GM12878 (cell line): Measurements from ENCODE around the gene ZNF554. TPM values are rescaled to one million over a fixed set of nuclear protein-coding genes. Genes with fewer than 3 reads are reported as not detected.

Experiments
- ATAC-seq: fragments of 200-7000 bp; cut with Tn5 transposase; 3 replicates; pipeline ENCODE4 v1.9.1; 2020; ENCODE audit warnings: mild to moderate bottlenecking, moderate library complexity
- BruUV-seq: library from RNA; stranded (reverse); fragments of 400-500 nt; replicated peaks from 2 replicates; lab custom pipeline; 2021; lab: Mats Ljungman, UMichigan
- CTCF ChIA-PET: fragments of 300-600 bp; sonication (Branson Sonifier 250); formaldehyde crosslinking; extraction: SDS; loops from one replicate; lab custom pipeline; 2021; ENCODE audit warnings: inconsistent platforms; lab: Yijun Ruan, JAX
- POLR2A ChIA-PET: fragments of 350-600 bp; formaldehyde crosslinking; extraction: SDS; loops from one replicate; lab custom pipeline; 2021; ENCODE audit warnings: inconsistent platforms; lab: Charles Lee
- RAD21 ChIA-PET: fragments of 300-600 bp; sonication (Branson Sonifier 250); formaldehyde crosslinking; loops from one replicate; lab custom pipeline; 2023; ENCODE audit warnings: antibody characterized with exemption; ENCODE audit not compliant: unreplicated experiment; lab: Charles Lee
- SMC1A ChIA-PET: fragments of 300-600 bp; sonication (Branson Sonifier 250); formaldehyde crosslinking; loops from one replicate; lab custom pipeline; 2023; ENCODE audit not compliant: unreplicated experiment, uncharacterized antibody; lab: Charles Lee
- DNase-seq: peaks from one replicate; pipeline ENCODE4 v3.0.0-alpha.2; 2011; ENCODE audit warnings: low read depth, low spot score
- FAIRE-seq: peaks from 3 replicates; lab custom pipeline; 2011; peaks lifted over from hg19 to GRCh38; lab: Jason Lieb, UNC
- H2AFZ ChIP-seq: 2 replicates; pipeline ENCODE4 v1.6.0; 2011; ENCODE audit warnings: low read depth, low read length, control low read depth; ENCODE audit not compliant: control insufficient read depth
- H3K27ac ChIP-seq: 2 replicates; pipeline ENCODE4 v1.5.1; 2011; ENCODE audit warnings: control low read depth; ENCODE audit not compliant: control insufficient read depth, insufficient read depth
- H3K27me3 ChIP-seq, 2 experiments: replicated peaks in 1 of 2; 2 replicates each; pipeline versions ENCODE4 v1.6.0 to v1.6.1; 2011; ENCODE audit warnings: low read length in 1 of 2; ENCODE audit not compliant: control insufficient read depth in 2 of 2, insufficient read depth in 2 of 2
- H3K36me3 ChIP-seq, 2 experiments: 2 replicates each; pipeline ENCODE4 v1.5.1; 2011; ENCODE audit warnings: low read length in 1 of 2; ENCODE audit not compliant: control insufficient read depth in 2 of 2, insufficient read depth in 2 of 2
- H3K4me1 ChIP-seq: 2 replicates; pipeline ENCODE4 v1.6.1; 2011; ENCODE audit warnings: mild to moderate bottlenecking, low read length, moderate library complexity, mixed read lengths; ENCODE audit not compliant: control insufficient read depth, insufficient read depth
- H3K4me2 ChIP-seq: 2 replicates; pipeline ENCODE4 v1.6.0; 2011; ENCODE audit warnings: control low read depth; ENCODE audit not compliant: control insufficient read depth, insufficient read depth
- H3K4me3 ChIP-seq: fragments of 200-600 bp; sonication (generic); 2 replicates; pipeline ENCODE4 v1.5.1; 2016
- H3K79me2 ChIP-seq: 2 replicates; pipeline ENCODE4 v1.6.0; 2011; ENCODE audit warnings: low read length; ENCODE audit not compliant: control insufficient read depth, insufficient read depth
- H3K9ac ChIP-seq: 2 replicates; pipeline ENCODE4 v1.8.0; 2011; ENCODE audit warnings: low read length, control low read depth, mixed read lengths; ENCODE audit not compliant: control insufficient read depth, insufficient read depth
- H3K9me3 ChIP-seq: replicated peaks from 3 replicates; pipeline ENCODE4 v1.5.1; 2011; ENCODE audit warnings: mild to moderate bottlenecking, low read length; ENCODE audit not compliant: control insufficient read depth, insufficient read depth
- H4K20me1 ChIP-seq: 2 replicates; pipeline ENCODE4 v1.6.0; 2011; ENCODE audit not compliant: control insufficient read depth, insufficient read depth
- ATF7 ChIP-seq: fragments of 450-650 bp; IDR thresholded peaks from 2 replicates; pipeline ENCODE4 v1.6.1; 2016; ENCODE audit warnings: low read depth, mild to moderate bottlenecking
- BACH1 ChIP-seq: fragments of 450-650 bp; IDR thresholded peaks from 2 replicates; pipeline ENCODE4 v1.6.1; 2017; ENCODE audit warnings: mild to moderate bottlenecking, borderline replicate concordance
- ETV6 ChIP-seq, 2 experiments: fragments of 450-650 bp in 1 of 2; IDR thresholded peaks in 1 of 2; conservative IDR thresholded peaks in 1 of 2; 2 replicates each; pipeline ENCODE4 v1.6.1; 2014; ENCODE audit warnings: antibody characterized with exemption in 1 of 2, borderline replicate concordance in 1 of 2, low read depth in 1 of 2, mild to moderate bottlenecking in 1 of 2, moderate library complexity in 1 of 2
- HDAC2 ChIP-seq: fragments of 200-600 bp; sonication (generic); IDR thresholded peaks from 2 replicates; pipeline ENCODE4 v1.6.1; 2017
- MXI1 ChIP-seq: fragments of 150-350 bp; IDR thresholded peaks from 2 replicates; pipeline ENCODE4 v1.6.1; 2011; ENCODE audit warnings: low read depth, mild to moderate bottlenecking, inconsistent platforms, low read length, improper control_type of control experiment
- NFYA ChIP-seq: IDR thresholded peaks from 2 replicates; pipeline ENCODE4 v1.6.1; 2011; ENCODE audit warnings: low read depth, mild to moderate bottlenecking, low read length, improper control_type of control experiment, borderline replicate concordance
- RELA ChIP-seq: fragments of 450-650 bp; IDR thresholded peaks from 2 replicates; pipeline ENCODE4 v1.8.0; 2014; ENCODE audit warnings: borderline replicate concordance; ENCODE audit not compliant: partially characterized antibody
- SP1 ChIP-seq: IDR thresholded peaks from one replicate; pipeline ENCODE4 v1.6.1; 2011; ENCODE audit warnings: low read depth, low read length
- TARDBP ChIP-seq: IDR thresholded peaks from 2 replicates; pipeline ENCODE4 v1.6.1; 2016; ENCODE audit warnings: borderline replicate concordance
- WGBS: methylation state at CpG from one replicate; pipeline ENCODE4 v1.1.6; 2016; ENCODE audit warnings: low lambda C conversion rate; ENCODE audit not compliant: insufficient replicate concordance, insufficient coverage; ENCODE audit errors: missing lambda C conversion rate; 5-methylcytosine and 5-hydroxymethylcytosine counted together
- in situ Hi-C: fragments of 300-500 bp; cut with MboI; formaldehyde crosslinking; loops from 9 replicates; pipeline ENCODE4 v1.14.3; 2018; ENCODE audit warnings: mixed read lengths
- intact Hi-C: fragments of 100-400 bp; cut with micrococcal nuclease; formaldehyde crosslinking; loops from one replicate; pipeline ENCODE4 v1.14.2; 2022; ENCODE audit not compliant: unreplicated experiment
- polyA plus RNA-seq, 11 experiments: library from polyadenylated mRNA; depleted of rRNA in 4 of 11; unstranded in 6 of 11; stranded (reverse) in 5 of 11; fragments of >200 nt; fragmentation: Nextera tagmentation in 4 of 11; fragmentation: Illumina TruSeq in 1 of 11; extraction: Ambion mirVana in 4 of 11; extraction: Trizol in 1 of 11; gene quantifications; 1 replicate in 1 of 11; 2 replicates in 10 of 11; pipeline versions ENCODE4 v1.2.1 to v1.2.3, GENCODE V29; 2011 to 2016; ENCODE audit warnings: inconsistent platforms in 2 of 11, missing spikeins in 2 of 11, low read depth in 1 of 11
- total RNA-seq, 4 experiments: library from RNA; depleted of rRNA in 3 of 4; stranded (reverse); fragments of >200 nt in 3 of 4; fragmentation: Illumina TruSeq in 1 of 4; extraction: Trizol in 1 of 4; gene quantifications; 2 replicates each; pipeline versions ENCODE4 v1.2.1 to v1.2.3, GENCODE V29; 2013 to 2021
- TF ChIP-seq, protein P1 (sequence below): fragments of 450-650 bp; IDR thresholded peaks from 2 replicates; pipeline ENCODE4 v1.6.1; 2017; ENCODE audit warnings: borderline replicate concordance
- TF ChIP-seq, protein P2 (sequence below): fragments of 450-650 bp; IDR thresholded peaks from 2 replicates; pipeline ENCODE4 v1.6.1; 2018; ENCODE audit warnings: mild to moderate bottlenecking, low read depth, moderate library complexity; ENCODE audit not compliant: partially characterized antibody
- TF ChIP-seq, protein P3 (sequence below): IDR thresholded peaks from 2 replicates; pipeline ENCODE4 v1.6.1; 2012; ENCODE audit warnings: improper control_type of control experiment, low read depth, low read length; ENCODE audit not compliant: insufficient replicate concordance

Gene ZNF554
- total and polyA plus RNA-seq, 10 of the 15 experiments (the other 5 are each of a cell fraction or from before 2014, with no cell fraction given), result 0.19 to 2.1 (median 1.4) TPM

DNA sequence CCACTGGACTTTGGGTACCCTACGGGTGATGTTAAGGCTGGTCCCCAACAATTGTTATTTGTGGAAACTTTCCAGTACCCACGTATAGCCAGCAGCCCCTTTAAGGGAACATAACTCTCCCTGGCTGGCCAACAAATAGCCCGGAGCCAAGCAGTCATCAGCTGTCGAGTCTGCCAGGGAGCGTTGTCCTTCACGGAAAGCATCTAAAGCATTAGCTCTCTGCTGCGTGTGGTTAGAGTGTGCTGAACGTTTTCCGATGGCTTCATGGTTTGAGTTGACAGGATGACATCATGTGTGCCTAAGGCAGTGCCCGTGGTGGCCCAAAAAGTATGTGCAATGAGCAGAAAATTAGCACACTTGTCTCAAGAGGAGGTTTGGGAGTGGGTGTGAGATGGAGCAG lies 44.1 kb downstream of the ZNF554 start:
- Histone ChIP-seq H3K27me3 (no peaks in the 10 kb centered on the region), H3K9ac (no peak overlapping the region), H3K36me3 (no peaks in the 10 kb centered on the region), H3K4me2 (no peak overlapping the region), H3K9me3 (peaks cover 2% of the 10 kb centered on the region; the same call in 2 of the 3 replicates), H2AFZ (no peak overlapping the region), H3K4me1 (no peaks in the 10 kb centered on the region), H3K4me3 (no peak overlapping the region), H3K79me2 (no peaks in the 10 kb centered on the region), H4K20me1 (no peaks in the 10 kb centered on the region), H3K27ac (no peak overlapping the region)
- BruUV-seq, result no TSS peak
- ChIA-PET SMC1A (no interaction called here), RAD21 (interaction anchor here (0.7 kb wide), 1 partner anchor 211 kb away, joined by 4 read pairs; no protein-coding TSS in a partner anchor), POLR2A (interaction anchor here (0.6 kb wide), 1 partner anchor 488 kb away, joined by 3 read pairs; no protein-coding TSS in a partner anchor), CTCF (no interaction called here)
- in situ Hi-C loops (no loop called here), intact Hi-C loops (no loop called here)
- ATAC-seq, result no peak
- WGBS, result 62% methylated on average over 10 of the region's 10 CpGs
- no peak for FAIRE-seq
- DNase-seq, result no peak
- TF ChIP-seq NFYA, result no peak
- TF ChIP-seq, protein P1, sequence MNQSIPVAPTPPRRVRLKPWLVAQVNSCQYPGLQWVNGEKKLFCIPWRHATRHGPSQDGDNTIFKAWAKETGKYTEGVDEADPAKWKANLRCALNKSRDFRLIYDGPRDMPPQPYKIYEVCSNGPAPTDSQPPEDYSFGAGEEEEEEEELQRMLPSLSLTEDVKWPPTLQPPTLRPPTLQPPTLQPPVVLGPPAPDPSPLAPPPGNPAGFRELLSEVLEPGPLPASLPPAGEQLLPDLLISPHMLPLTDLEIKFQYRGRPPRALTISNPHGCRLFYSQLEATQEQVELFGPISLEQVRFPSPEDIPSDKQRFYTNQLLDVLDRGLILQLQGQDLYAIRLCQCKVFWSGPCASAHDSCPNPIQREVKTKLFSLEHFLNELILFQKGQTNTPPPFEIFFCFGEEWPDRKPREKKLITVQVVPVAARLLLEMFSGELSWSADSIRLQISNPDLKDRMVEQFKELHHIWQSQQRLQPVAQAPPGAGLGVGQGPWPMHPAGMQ, result no peak
- TF ChIP-seq HDAC2, result no peak
- no peak for TF ChIP-seq ATF7
- TF ChIP-seq, protein P2, sequence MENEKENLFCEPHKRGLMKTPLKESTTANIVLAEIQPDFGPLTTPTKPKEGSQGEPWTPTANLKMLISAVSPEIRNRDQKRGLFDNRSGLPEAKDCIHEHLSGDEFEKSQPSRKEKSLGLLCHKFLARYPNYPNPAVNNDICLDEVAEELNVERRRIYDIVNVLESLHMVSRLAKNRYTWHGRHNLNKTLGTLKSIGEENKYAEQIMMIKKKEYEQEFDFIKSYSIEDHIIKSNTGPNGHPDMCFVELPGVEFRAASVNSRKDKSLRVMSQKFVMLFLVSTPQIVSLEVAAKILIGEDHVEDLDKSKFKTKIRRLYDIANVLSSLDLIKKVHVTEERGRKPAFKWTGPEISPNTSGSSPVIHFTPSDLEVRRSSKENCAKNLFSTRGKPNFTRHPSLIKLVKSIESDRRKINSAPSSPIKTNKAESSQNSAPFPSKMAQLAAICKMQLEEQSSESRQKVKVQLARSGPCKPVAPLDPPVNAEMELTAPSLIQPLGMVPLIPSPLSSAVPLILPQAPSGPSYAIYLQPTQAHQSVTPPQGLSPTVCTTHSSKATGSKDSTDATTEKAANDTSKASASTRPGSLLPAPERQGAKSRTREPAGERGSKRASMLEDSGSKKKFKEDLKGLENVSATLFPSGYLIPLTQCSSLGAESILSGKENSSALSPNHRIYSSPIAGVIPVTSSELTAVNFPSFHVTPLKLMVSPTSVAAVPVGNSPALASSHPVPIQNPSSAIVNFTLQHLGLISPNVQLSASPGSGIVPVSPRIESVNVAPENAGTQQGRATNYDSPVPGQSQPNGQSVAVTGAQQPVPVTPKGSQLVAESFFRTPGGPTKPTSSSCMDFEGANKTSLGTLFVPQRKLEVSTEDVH, result no peak
- no peak for TF ChIP-seq ETV6 (conservative IDR thresholded peaks at IDR 0.05 in 1 of 2, IDR thresholded peaks at IDR 0.05 in 1 of 2; ENCODE audit: borderline replicate concordance in 1 of 2, low read depth in 1 of 2)
- TF ChIP-seq RELA, result no peak
- no peak for TF ChIP-seq SP1
- TF ChIP-seq, protein P3, sequence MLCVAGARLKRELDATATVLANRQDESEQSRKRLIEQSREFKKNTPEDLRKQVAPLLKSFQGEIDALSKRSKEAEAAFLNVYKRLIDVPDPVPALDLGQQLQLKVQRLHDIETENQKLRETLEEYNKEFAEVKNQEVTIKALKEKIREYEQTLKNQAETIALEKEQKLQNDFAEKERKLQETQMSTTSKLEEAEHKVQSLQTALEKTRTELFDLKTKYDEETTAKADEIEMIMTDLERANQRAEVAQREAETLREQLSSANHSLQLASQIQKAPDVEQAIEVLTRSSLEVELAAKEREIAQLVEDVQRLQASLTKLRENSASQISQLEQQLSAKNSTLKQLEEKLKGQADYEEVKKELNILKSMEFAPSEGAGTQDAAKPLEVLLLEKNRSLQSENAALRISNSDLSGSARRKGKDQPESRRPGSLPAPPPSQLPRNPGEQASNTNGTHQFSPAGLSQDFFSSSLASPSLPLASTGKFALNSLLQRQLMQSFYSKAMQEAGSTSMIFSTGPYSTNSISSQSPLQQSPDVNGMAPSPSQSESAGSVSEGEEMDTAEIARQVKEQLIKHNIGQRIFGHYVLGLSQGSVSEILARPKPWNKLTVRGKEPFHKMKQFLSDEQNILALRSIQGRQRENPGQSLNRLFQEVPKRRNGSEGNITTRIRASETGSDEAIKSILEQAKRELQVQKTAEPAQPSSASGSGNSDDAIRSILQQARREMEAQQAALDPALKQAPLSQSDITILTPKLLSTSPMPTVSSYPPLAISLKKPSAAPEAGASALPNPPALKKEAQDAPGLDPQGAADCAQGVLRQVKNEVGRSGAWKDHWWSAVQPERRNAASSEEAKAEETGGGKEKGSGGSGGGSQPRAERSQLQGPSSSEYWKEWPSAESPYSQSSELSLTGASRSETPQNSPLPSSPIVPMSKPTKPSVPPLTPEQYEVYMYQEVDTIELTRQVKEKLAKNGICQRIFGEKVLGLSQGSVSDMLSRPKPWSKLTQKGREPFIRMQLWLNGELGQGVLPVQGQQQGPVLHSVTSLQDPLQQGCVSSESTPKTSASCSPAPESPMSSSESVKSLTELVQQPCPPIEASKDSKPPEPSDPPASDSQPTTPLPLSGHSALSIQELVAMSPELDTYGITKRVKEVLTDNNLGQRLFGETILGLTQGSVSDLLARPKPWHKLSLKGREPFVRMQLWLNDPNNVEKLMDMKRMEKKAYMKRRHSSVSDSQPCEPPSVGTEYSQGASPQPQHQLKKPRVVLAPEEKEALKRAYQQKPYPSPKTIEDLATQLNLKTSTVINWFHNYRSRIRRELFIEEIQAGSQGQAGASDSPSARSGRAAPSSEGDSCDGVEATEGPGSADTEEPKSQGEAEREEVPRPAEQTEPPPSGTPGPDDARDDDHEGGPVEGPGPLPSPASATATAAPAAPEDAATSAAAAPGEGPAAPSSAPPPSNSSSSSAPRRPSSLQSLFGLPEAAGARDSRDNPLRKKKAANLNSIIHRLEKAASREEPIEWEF, result no peak
- no peak for TF ChIP-seq BACH1
- no peak for TF ChIP-seq TARDBP
- no peak for TF ChIP-seq MXI1
